Erythroblast (primary cell): ENCODE data around the gene IL3RA.

Experiments
- GATA1 ChIP-seq: IDR thresholded peaks from 2 replicates; pipeline ENCODE4 v1.6.1; 2011; ENCODE audit warnings: low read depth, mild to moderate bottlenecking, control low read depth, low read length, moderate library complexity
- POLR2A ChIP-seq: IDR thresholded peaks from 2 replicates; pipeline ENCODE4 v1.6.1; 2011; ENCODE audit warnings: mild to moderate bottlenecking, low read length

DNA sequence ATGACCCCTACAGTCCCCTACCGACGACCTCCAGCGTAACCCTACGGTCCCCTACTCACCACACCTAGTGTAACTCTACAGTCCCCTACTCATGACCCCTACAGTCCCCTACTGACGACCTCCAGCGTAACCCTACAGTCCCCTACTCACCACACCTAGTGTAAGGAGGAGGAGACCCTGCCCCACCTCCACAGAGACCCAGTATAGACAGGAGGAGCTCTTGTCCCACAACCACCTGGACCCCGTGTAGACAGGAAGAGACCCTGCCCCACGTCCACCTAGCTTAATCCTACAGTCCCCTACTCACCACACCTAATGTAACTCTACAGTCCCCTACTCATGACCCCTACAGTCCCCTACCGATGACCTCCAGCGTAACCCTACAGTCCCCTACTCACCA is 41.0 kb upstream of the IL3RA start:
- TF ChIP-seq POLR2A (no peak), GATA1 (no peak)
